HG03469 (cell line): ENCODE data around the gene SLC44A3.

ENCODE experiments used
- ATAC-seq: cut with Tn5 transposase; IDR thresholded peaks from one replicate; pipeline ENCODE4 v1.9.1; 2021; ENCODE audit warnings: mild to moderate bottlenecking, moderate library complexity, moderate number of reproducible peaks; ENCODE audit not compliant: unreplicated experiment

Gene SLC44A3

DNA sequence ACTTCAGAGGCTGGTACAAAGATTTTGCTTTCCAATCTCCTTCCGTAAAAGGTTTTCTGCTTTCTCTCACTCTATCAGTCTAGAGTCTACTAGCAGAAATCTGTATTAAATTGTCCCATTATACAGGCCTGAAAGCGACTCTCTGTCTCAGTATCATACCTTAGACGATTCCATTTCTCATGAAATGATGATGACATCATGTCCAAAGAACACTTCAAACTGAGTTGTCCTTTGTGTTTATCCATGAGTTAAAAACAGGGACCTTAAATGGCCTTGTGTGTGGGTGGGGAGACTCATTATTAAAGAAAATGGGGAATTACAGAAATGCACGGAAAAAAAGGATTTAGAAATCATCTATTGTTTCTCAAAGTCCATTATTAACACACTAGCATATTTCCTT is 21.0 kb upstream of the SLC44A3 start:
- no peak for ATAC-seq

DNA sequence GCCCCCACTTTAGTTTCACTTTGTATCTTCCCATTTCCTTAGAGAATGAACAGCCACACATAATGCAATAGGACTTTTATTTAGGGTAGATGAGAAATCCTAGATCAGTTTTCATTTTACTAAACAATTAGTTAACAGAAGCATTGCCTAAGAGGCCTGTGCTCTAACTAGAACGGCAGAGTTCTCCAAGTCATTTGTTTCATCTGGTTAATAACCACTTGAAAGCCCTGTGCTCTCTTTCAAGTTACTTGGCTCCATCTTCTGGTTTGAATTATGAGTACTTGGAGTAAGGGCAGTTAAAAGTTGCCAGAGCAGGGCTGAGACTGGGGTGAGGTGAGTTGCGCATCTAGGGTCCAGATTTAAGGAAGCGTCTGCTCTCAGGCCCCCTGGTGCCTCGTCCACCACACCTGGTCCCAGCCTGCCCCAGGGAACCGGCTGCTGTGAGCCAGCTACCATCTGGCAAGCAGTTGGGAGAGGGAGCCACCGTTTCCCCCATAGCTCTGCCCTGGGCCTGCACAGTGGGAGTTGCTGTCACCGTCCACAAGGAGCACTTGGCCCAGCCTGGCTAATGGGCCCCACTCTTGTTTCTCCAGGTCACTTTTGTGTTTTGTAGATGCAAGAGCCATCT is 18.1 kb upstream of the SLC44A3 start:
- ATAC-seq = peak; percentile 79

DNA sequence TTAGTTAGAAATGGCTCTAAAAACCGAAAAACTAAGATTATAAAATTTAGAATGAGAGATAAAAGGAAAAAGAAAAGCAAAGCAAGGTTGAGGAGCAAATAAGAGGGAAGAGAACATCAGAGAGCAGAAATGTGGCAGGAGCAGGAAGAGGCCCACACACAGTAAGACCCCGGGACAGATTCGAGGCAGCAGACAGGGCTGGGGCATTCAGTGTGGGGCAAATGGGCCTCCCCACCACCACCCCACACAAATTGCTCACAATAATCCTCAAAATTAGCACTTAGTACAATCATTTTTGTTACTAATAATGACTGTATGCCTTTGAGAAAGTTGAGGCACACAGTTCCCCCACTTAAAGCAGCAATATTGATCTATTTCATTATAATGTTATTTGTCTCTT is 17.1 kb upstream of the SLC44A3 start:
- ATAC-seq = no peak

DNA sequence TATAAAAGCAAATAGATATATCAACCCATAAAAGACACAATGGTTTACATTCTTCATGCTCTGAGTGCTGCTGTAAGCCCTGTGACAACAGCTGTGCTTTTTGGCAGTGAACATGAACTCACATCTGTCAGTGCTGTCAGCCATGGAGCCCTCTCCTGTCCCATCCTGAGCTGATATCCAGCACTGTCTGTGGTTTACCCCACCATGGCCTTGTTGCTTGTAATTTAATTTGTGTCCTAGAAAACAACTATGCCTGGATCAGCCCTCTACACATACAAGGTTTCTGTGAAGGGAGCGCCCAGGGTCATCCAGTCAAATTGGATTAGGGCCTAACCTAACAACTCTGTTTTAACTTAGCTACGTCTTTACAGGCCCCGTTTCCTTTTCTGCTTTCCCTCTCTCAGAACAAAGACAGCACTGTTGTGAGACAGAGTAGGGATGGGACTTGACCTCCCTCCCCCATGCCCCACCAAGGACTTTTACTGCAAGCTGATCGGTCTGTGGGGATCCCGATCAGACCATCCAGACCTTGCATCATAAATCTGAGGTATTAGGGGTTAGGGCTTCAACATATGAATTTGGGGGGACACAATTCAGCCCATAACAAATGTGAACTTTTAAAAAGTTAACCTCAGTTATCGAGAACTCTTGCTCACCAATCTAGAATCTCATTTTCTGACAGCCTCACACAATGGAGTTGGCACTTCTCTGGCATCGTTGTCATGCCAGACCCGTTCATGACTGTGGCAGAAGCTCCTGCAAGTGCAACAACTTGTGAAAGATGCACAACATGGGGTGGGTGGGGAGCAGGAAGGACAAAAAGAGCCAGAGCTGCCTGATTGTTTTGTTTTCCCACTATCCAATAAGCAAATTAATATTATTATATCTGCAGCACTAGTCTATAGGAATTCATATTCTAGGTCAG is 16.4 kb upstream of the SLC44A3 start:
- no peak for ATAC-seq

DNA sequence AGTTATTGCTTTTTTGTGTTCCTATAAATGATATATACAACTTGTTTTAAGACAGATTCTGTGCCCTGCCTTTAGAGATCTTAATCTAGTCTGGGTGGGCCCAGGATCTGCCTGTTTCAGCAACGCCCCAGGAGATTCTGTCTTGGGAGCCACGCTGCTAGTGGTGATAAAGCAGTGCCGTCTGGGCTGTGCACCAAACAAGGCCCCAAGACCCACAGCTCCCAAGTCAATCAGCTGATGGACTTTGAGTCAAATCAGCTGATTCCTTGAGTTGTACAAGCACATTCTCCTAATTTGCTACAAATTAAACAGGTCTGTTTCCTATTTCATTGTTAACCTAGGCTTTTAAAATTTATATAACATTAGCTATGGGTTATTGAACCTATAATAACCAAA is 15.7 kb upstream of the SLC44A3 start:
- ATAC-seq = no peak

DNA sequence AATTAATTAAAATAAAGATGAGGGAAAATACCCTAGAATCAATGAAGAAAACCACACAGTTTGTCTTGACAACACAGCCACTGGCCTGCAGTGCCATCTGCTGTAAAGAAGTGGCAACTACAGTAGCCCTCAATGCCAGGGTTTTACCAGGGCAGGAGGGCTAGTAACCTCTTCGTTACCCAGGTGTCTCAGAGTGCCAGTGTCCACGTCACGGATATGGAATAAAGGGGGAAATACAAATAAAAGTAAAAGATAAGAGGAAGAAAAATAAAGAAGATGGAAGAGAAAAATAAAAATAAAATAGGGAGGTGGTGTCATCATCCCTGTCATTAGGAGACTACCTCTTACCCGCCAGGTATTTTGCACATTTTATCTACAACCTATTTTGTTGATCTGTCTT is 14.2 kb upstream of the SLC44A3 start:
- no peak for ATAC-seq

DNA sequence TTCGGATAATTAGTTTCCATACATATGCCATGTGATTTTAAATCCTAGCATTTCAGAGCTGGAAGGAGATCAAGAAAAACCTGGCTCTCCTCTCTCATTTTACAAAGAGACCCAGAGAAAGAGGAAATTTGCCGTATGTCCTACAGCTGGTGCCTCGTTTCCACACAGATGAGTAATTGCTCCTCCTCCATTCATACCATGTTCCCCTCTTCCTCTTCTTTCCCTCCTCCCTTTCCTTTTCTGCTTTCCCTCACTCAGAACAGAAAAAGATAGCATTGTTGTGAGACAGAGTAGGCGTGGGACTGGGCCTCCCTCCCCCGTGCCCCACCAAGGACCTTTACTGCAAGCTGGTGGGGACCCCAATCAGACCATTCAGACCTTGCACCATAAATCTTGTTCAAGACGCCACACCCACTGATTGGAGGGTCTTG is 13.7 kb upstream of the SLC44A3 start:
- no peak for ATAC-seq

DNA sequence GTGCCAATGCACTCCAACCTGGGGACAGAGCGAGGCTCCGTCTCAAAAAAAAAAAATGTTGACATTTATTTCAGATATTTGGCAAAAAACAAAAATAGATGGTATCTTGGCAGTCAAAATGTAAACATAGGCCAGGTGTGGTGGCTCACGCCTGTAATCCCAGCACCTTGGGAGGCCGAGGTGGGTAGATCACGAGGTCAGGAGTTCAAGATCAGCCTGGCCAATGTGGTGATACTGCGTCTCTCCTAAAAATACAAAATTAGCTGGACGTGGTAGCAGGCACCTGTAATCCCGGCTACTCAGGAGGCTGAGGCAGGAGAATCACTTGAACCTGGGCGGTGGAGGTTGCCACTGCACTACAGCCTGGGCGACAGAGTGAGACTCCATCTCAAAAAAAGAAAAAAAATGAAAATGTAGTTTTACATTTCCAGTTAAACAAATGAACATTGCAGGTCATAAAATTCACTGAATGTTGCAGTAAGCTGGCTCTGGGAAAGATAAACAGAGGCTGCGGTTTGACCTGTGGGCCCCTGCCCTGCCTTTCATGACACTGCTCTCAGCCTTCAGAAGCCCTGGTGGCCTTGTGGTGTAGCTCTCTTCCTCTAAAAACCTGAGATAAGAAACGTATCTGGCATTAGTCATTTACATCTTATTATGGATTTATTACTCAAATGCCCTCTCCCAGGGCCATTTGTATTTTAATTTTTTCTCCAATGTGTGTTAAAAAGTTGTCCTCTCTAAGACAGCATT is 12.2 kb upstream of the SLC44A3 start:
- ATAC-seq = no peak

DNA sequence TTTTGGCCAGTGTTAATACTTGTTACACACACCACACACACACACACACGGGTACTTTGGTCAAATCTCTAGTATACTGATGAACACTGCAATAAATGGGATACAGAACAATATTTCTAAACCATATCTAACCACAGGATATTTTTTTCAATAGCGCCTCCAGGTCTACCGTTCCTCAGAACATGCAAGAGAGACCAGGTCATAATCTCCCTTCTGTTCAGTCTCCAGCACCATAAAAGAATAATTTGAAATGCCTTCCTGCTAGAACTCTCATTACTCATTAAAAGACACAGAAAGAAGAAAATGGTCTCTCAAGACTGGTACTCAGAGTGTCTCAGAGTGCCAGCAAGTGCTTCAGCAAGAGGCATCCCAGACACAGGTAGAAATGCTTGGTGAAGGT is 11.5 kb upstream of the SLC44A3 start:
- no peak for ATAC-seq

DNA sequence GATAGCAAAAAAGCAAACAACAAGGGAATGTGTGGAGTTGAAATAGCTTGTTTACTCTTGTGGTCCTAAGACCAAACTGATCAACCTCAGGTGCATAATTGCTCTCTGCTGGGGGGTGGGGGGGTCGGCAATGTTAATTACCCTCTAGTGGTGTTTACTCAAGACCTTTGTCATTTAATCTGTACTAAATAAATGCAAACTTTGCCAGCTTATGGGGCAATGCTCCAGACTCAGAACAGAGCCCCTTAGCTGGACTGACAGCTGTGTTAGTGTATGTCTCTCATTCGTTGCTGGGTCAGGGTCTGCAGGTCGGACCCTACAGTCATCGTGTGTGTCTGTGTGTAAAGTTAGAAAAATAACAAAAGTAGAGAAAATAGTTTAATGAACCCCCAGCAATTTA is 7.2 kb upstream of the SLC44A3 start:
- ATAC-seq = no peak

DNA sequence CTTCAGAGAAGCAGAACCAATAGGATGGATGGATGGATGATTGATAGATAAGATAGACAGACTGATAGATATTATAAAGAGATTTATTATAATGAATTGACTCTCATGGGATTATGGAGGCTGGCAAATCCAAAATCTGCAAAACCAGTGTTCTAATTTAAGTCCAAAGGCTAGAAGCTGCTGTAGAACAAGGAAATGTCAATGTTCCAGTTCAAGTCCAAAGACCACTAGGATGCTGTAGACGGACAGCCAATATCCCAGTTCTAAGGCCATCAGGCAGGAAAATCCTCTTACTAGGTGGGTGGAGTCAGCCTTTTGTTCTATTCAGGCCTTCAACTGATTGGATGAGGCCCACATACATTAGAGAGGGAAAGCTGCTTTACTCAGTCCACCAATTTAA is 4.1 kb upstream of the SLC44A3 start:
- ATAC-seq = no peak

DNA sequence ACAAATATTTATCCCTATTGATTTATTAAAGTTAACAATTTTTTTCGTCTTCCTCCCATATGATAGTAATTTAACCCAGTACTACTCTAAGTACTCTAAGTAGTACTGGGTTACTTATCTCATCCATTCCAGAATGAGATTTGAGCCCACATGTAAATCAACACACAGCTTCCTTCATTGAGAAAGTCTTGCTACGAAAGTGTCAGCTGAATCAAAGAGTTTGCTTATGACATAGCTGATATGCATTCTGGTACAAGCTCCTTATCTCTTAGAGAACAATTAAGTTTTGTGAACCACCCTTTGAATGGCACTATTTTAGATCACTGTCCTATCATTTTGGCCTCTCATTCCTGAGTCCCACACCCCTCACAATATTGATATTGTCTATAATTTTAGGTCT is 2.4 kb upstream of the SLC44A3 start:
- no peak for ATAC-seq

DNA sequence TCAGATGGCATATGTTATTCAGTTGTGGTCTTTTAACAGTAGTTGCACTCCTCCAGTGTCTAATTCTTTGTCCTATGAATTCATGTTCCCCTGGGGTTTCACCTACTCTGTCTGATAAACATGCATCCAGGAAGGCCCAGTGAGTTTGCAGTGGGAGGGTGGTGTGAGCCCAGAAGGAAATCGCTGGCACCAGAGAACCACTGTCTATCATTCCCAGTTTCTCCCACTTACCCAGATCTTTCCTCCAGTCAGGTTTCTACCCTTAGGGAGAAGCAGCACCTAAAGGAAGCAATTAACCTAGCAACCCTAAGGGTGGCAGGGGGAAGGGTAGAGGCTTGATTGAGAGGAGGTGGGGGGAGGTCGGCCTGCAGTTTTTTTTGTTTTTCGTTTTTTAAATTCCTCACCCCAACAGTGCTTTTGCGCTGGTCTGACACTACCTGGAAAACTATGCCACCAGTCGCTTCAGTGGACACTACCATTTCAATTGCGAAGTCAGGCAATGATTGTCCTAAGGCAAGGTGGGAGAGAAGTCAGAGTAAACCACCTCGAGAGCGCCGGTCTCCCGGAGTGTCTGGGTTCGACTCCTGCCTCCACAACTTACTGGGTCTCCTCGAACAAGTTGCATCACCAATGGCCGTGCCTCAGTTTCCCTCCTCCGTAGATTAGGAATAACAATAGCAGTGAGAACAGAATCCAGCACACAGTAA is 766 bp upstream of the SLC44A3 start:
- no peak for ATAC-seq

DNA sequence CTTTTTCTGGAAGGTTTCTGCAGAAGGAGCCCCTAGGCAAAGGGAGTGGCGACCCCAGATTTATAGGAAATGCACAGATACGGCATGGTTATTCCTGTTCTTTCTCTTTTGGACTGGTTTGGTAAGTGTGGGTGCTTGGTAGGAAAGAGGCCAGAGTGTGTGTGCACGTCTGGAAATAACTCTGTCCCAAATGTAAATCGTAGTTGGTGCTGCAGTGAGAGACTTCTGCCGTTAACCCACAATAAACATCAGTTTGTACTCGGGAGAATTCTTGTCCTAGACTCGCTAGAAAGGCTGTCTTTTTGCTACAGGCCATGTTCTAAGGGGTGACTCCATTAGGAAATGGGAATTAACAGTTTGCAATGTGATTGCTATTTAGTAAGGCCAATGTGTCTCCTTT is 779 bp downstream of the SLC44A3 start:
- no peak for ATAC-seq

DNA sequence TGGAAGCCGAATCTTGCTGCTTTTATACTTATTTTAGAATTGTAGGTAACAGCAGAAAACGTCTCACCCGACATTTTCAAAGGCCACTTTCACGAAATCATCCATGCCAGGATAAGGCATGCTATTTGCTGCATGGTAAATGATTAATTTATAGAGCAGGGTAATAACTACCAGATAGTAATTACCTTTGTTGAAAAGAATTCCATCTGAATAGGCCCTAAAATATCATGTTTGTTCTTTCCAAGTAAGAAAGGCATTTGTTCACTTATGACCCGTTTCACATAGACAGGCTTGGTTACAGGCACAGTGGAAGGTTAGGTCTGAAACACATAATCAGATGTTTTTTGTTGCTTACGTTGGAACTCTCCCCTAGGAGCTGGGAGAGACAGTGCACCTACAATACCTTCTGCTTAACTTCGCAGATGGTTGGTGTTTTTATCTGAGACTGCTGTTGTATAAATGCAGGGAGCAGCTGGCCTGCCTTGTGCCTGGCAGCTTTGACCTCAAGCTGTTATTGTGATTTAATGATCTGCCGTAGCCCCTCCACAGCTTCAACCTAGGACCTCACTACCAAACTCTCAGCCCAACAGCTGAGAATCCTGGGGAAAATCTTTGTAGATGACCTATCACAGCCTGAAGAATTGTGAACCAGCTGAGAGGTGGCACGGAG is 1.6 kb downstream of the SLC44A3 start:
- no peak for ATAC-seq

DNA sequence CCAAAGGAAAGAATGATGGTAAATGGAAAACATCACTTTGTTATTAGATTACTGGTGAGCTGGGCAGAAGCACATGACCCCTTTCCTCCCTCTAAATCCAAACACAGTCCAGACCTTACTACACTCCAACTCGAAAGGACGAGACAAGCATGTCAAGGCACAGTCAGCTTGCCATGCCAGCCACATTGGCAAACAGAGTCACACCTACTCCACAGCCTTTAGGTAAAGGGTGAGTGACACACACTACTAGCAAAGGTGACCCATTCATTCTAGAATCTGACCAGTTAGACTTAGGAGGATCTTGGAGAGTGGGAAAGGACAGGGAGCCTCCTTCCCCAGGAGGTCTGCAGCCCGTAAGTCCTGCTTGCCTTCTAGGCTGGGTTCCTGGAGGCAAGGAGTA is 3.0 kb downstream of the SLC44A3 start:
- no peak for ATAC-seq

DNA sequence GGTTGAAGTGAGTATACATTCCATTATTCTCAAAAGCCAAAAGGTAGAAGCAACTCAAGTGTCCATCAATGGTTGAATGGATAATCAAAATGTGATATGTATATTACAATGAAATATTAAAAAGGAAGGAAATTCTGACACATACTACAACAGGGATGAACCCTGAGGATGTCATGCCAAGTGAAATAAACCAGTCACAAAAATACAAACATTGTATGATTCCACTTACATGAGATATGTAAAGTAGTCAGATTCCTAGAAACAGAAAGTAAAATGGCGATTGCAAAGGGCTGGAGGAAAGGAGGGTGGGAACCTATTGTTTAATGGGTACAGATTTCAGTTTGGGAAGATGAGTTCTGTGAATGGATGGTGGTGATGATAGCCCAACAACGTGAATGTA is 5.8 kb downstream of the SLC44A3 start:
- no peak for ATAC-seq

DNA sequence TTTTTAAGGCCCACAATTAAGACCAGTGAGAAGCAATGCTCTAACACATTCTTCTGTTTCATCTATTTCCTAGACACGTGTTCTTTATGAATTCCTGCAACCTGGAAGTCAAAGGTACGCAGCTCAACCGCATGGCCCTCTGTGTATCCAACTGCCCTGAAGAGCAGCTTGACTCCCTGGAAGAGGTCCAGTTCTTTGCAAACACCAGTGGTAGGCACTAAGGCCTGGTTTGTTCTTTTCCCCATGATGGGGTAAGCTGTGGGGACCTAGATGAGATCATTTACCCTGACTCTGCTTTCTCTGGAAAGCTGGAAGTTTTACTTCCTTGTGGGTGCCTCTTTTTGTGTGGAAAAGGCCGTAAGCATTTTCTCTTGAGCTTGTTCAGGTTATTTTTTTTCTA is 7.3 kb downstream of the SLC44A3 start:
- ATAC-seq = no peak

DNA sequence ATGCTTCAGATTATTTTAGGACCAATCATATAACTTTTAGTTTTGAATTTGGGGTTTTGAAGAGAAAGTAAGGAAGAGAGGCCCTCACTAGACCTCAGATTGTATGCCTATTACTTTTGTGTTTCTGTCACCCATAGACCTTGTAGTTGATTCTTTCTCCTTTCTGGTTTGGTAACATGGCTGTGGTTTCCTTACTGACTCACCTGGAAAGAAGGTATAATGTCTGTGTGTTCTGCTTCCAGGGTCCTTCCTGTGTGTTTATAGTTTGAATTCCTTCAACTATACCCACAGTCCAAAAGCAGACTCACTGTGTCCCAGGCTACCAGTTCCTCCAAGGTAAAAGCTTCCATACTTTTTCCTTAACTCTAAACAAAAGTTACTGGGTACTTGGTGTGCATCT is 8.1 kb downstream of the SLC44A3 start:
- no peak for ATAC-seq

DNA sequence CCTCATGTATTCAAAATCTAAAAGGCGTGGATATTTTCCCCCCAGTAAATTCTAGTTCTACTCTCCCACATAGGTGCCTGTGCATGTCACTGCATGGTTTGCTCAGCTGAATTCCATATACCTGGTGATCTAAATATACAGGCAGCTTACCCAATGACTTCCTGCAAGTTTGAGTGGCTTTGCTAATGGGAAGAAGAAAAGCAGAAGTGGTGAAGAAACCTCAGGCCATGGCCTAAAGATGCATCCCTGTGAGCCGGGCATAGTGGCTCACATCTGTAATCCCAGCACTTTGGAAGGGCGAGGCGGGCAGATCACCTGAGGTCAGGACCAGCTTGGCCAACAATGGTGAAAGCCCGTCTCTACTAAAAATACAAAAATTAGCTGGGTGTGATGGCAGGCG is 11.5 kb downstream of the SLC44A3 start:
- ATAC-seq = no peak

DNA sequence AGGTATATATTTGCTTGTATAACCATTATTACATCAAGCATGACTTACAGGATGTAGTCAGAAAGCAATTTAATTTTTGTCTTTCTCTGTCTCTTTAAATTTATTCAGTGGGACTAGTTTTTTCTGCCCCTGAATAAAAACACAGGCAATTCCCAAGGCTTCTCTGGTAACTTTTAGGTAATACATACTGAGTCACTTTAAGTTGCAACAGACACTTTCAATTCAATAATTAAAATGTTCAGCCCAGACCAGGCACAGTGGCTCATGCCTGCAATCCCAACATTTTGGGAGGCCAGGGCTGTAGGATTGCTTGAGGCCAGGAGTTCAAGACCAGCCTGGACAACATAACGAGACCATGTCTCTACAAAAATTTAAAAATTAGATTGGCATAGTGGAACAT is 12.3 kb downstream of the SLC44A3 start:
- no peak for ATAC-seq
